IMR-90 (cell line): ENCODE data around the gene NPHP4. TPM values are rescaled to one million over a fixed set of nuclear protein-coding genes. Genes with fewer than 3 reads are reported as not detected.

Experiments
- ATAC-seq: fragments of 200-7000 bp; cut with Tn5 transposase; 2 replicates; pipeline ENCODE4 v1.9.1; 2020; ENCODE audit warnings: low read depth, mild to moderate bottlenecking, moderate library complexity
- BruUV-seq: library from RNA; stranded (reverse); fragments of 400-500 nt; replicated peaks from 2 replicates; lab custom pipeline; 2021; lab: Mats Ljungman, UMichigan
- CTCF ChIA-PET: fragments of 300-600 bp; formaldehyde crosslinking; extraction: SDS; loops from one replicate; lab custom pipeline; 2021; ENCODE audit warnings: antibody characterized with exemption; lab: Yijun Ruan, JAX
- POLR2A ChIA-PET: fragments of 300-600 bp; sonication (Branson Sonifier 250); formaldehyde crosslinking; loops from one replicate; lab custom pipeline; 2022; ENCODE audit warnings: antibody characterized with exemption; ENCODE audit not compliant: unreplicated experiment; lab: Charles Lee
- DNase-seq: peaks from one replicate; pipeline ENCODE4 v3.0.0; 2013
- H2AFZ ChIP-seq: replicated peaks from 2 replicates; pipeline ENCODE3; 2013; ENCODE audit warnings: low read length, mild to moderate bottlenecking; ENCODE audit not compliant: poor library complexity
- H2AK5ac ChIP-seq: 2 replicates; pipeline ENCODE4 v1.6.1; 2013; ENCODE audit warnings: low read depth, low read length, inconsistent platforms
- H2AK9ac ChIP-seq: replicated peaks from 2 replicates; pipeline ENCODE3; 2013; ENCODE audit warnings: mild to moderate bottlenecking, low read depth, low read length, moderate library complexity; ENCODE audit not compliant: poor library complexity
- H2BK120ac ChIP-seq: 2 replicates; pipeline ENCODE4 v1.6.1; 2013; ENCODE audit warnings: low read depth, low read length, inconsistent platforms
- H2BK15ac ChIP-seq: 3 replicates; pipeline ENCODE4 v1.6.1; 2013; ENCODE audit warnings: low read depth, low read length, inconsistent platforms
- H2BK20ac ChIP-seq: 2 replicates; pipeline ENCODE4 v1.6.1; 2013; ENCODE audit warnings: low read depth, mild to moderate bottlenecking, inconsistent platforms, low read length, moderate library complexity
- H2BK5ac ChIP-seq: 2 replicates; pipeline ENCODE4 v1.6.1; 2013; ENCODE audit warnings: mild to moderate bottlenecking, low read depth, low read length, inconsistent platforms; ENCODE audit not compliant: poor library complexity, severe bottlenecking
- H3K14ac ChIP-seq: replicated peaks from 2 replicates; pipeline ENCODE4 v1.6.1; 2013; ENCODE audit warnings: low read depth, low read length, inconsistent platforms
- H3K18ac ChIP-seq: 2 replicates; pipeline ENCODE4 v1.6.1; 2013; ENCODE audit warnings: low read depth, low read length, control low read depth
- H3K23ac ChIP-seq: 2 replicates; pipeline ENCODE4 v1.6.1; 2013; ENCODE audit warnings: low read depth, low read length, inconsistent platforms
- H3K27ac ChIP-seq: 2 replicates; pipeline ENCODE4 v1.5.1; 2013; ENCODE audit warnings: mild to moderate bottlenecking, control low read depth, low read length; ENCODE audit not compliant: insufficient read depth
- H3K27me3 ChIP-seq: 2 replicates; pipeline ENCODE4 v1.6.1; 2013; ENCODE audit warnings: low read length; ENCODE audit not compliant: control insufficient read depth, insufficient read depth
- H3K36me3 ChIP-seq: 2 replicates; pipeline ENCODE4 v1.6.1; 2013; ENCODE audit warnings: low read length, mixed read lengths; ENCODE audit not compliant: control insufficient read depth, insufficient read depth
- H3K4ac ChIP-seq: 2 replicates; pipeline ENCODE4 v1.6.1; 2013; ENCODE audit warnings: low read depth, low read length, inconsistent platforms
- H3K4me1 ChIP-seq: 2 replicates; pipeline ENCODE4 v1.6.1; 2013; ENCODE audit warnings: low read length, mixed read lengths; ENCODE audit not compliant: control insufficient read depth, insufficient read depth
- H3K4me2 ChIP-seq: 2 replicates; pipeline ENCODE4 v1.6.1; 2013; ENCODE audit warnings: low read depth, mild to moderate bottlenecking, control low read depth, low read length, moderate library complexity
- H3K4me3 ChIP-seq: 2 replicates; pipeline ENCODE4 v1.5.1; 2013; ENCODE audit warnings: low read depth, mild to moderate bottlenecking, control low read depth, low read length, moderate library complexity; ENCODE audit not compliant: insufficient read depth
- H3K56ac ChIP-seq: 2 replicates; pipeline ENCODE4 v1.6.1; 2013; ENCODE audit warnings: low read length, inconsistent platforms; ENCODE audit not compliant: insufficient read depth; ENCODE audit errors: extremely low read depth
- H3K79me1 ChIP-seq, 2 experiments: 2 replicates each; pipeline ENCODE4 v1.6.1; 2013; ENCODE audit warnings: low read length in 2 of 2, inconsistent platforms in 1 of 2, low read depth in 1 of 2
- H3K9ac ChIP-seq: 2 replicates; pipeline ENCODE4 v1.6.1; 2013; ENCODE audit warnings: low read depth, low read length, control low read depth
- H3K9me1 ChIP-seq: 2 replicates; pipeline ENCODE4 v1.6.1; 2013; ENCODE audit warnings: low read length, inconsistent platforms; ENCODE audit not compliant: insufficient read depth
- H3K9me3 ChIP-seq: 2 replicates; pipeline ENCODE4 v1.6.1; 2013; ENCODE audit warnings: low read length; ENCODE audit not compliant: control insufficient read depth, insufficient read depth
- H4K20me1 ChIP-seq: 2 replicates; pipeline ENCODE4 v1.6.1; 2013; ENCODE audit warnings: low read length, inconsistent platforms; ENCODE audit not compliant: insufficient read depth
- H4K5ac ChIP-seq: 2 replicates; pipeline ENCODE4 v1.6.1; 2013; ENCODE audit warnings: mild to moderate bottlenecking, low read depth, low read length, control low read depth
- H4K8ac ChIP-seq, 2 experiments: 2 replicates each; pipeline ENCODE4 v1.6.1; 2013; ENCODE audit warnings: low read depth in 2 of 2, low read length in 2 of 2, control low read depth in 1 of 2, inconsistent platforms in 1 of 2
- H4K91ac ChIP-seq: 2 replicates; pipeline ENCODE4 v1.6.1; 2013; ENCODE audit warnings: low read depth, low read length, inconsistent platforms; ENCODE audit not compliant: insufficient read depth
- BHLHE40 ChIP-seq: fragments of 150-350 bp; IDR thresholded peaks from 2 replicates; pipeline ENCODE4 v1.6.1; 2016; ENCODE audit warnings: mild to moderate bottlenecking, low read depth, low read length
- CEBPB ChIP-seq: IDR thresholded peaks from 2 replicates; pipeline ENCODE4 v1.6.1; 2012; ENCODE audit warnings: low read depth, low read length, improper control_type of control experiment
- CHD1 ChIP-seq: IDR thresholded peaks from 2 replicates; pipeline ENCODE4 v1.6.1; 2012; ENCODE audit warnings: low read depth, low read length, improper control_type of control experiment
- ELK1 ChIP-seq: fragments of 150-350 bp; IDR thresholded peaks from 2 replicates; pipeline ENCODE4 v1.6.1; 2016; ENCODE audit warnings: low read depth, mild to moderate bottlenecking, low read length, moderate library complexity, borderline replicate concordance
- FOS ChIP-seq: fragments of 150-350 bp; IDR thresholded peaks from 2 replicates; pipeline ENCODE4 v1.6.1; 2016; ENCODE audit warnings: low read depth, low read length
- MAFK ChIP-seq: IDR thresholded peaks from 2 replicates; pipeline ENCODE4 v1.6.1; 2012; ENCODE audit warnings: low read depth, low read length, improper control_type of control experiment
- RAD21 ChIP-seq: IDR thresholded peaks from 2 replicates; pipeline ENCODE4 v1.6.1; 2012; ENCODE audit warnings: low read length, improper control_type of control experiment
- RCOR1 ChIP-seq: IDR thresholded peaks from 2 replicates; pipeline ENCODE4 v1.6.1; 2012; ENCODE audit warnings: mild to moderate bottlenecking, low read length, improper control_type of control experiment; ENCODE audit not compliant: insufficient replicate concordance
- RFX5 ChIP-seq: IDR thresholded peaks from 2 replicates; pipeline ENCODE4 v1.8.0; 2012; ENCODE audit warnings: low read depth, mild to moderate bottlenecking, low read length, moderate library complexity
- SMC3 ChIP-seq: fragments of 150-350 bp; IDR thresholded peaks from 2 replicates; pipeline ENCODE4 v1.6.1; 2016; ENCODE audit warnings: low read depth, mild to moderate bottlenecking, antibody characterized with exemption, low read length, moderate library complexity
- USF2 ChIP-seq: fragments of 150-350 bp; IDR thresholded peaks from 2 replicates; pipeline ENCODE4 v1.6.1; 2017; ENCODE audit warnings: mild to moderate bottlenecking, antibody characterized with exemption, low read length, low read depth
- WGBS, 2 experiments: methylation state at CpG; one replicate each; pipeline versions ENCODE4 v1.1.5 to v1.1.7; 2013; ENCODE audit warnings: missing lambda C conversion rate in 2 of 2; ENCODE audit not compliant: insufficient read length in 1 of 2; ENCODE audit errors: extremely low coverage in 2 of 2; 5-methylcytosine and 5-hydroxymethylcytosine counted together
- dilution Hi-C: fragments of 300-500 bp; cut with HindIII; formaldehyde crosslinking; loops from one replicate; pipeline ENCODE4 v1.14.3; 2018; ENCODE audit warnings: low sequenced_read_pairs; ENCODE audit not compliant: unreplicated experiment
- in situ Hi-C: fragments of 300-500 bp; cut with MboI; formaldehyde crosslinking; loops from 3 replicates; pipeline ENCODE4 v1.14.3; 2019; ENCODE audit warnings: low sequenced_read_pairs, inconsistent platforms, mixed read lengths
- intact Hi-C: fragments of 100-400 bp; cut with micrococcal nuclease; formaldehyde crosslinking; loops from 2 replicates; pipeline ENCODE4 v1.10.0; 2022
- polyA plus RNA-seq, 3 experiments: library from polyadenylated mRNA; depleted of rRNA; stranded (reverse); fragments of >200 nt; gene quantifications; 2 replicates each; pipeline ENCODE4 v1.2.3, GENCODE V29; 2012; ENCODE audit warnings: low replicate concordance in 1 of 3
- total RNA-seq: library from RNA; depleted of rRNA; stranded (reverse); fragments of >200 nt; gene quantifications from 2 replicates; pipeline ENCODE4 v1.2.3, GENCODE V29; 2012

Gene NPHP4
- total and polyA plus RNA-seq, 2 of the 4 experiments (the other 2 are of a cell fraction) = 2.0 to 5.5 TPM

GRCh38 chr1:5858844-5859407, 133.3 kb downstream of the NPHP4 start:
- no peak overlapping the region for H3K27ac ChIP-seq
- no peaks in the 10 kb centered on the region for H3K27me3 ChIP-seq
- no peaks in the 10 kb centered on the region for H3K79me1 ChIP-seq
- BruUV-seq = no TSS peak
- no peak overlapping the region for H4K8ac ChIP-seq
- in situ Hi-C loops (no loop called here), dilution Hi-C loops (no loop called here), intact Hi-C loops (no loop called here)
- H4K91ac ChIP-seq = no peak overlapping the region
- H2AK9ac ChIP-seq = no peak overlapping the region
- H2AFZ ChIP-seq = no peak overlapping the region
- H3K4me3 ChIP-seq = no peak overlapping the region
- no peak overlapping the region for H3K18ac ChIP-seq
- H3K23ac ChIP-seq = no peak overlapping the region
- no peak overlapping the region for H2BK120ac ChIP-seq
- no peak overlapping the region for H3K56ac ChIP-seq
- H3K4ac ChIP-seq = no peak overlapping the region
- WGBS, 2 experiments = 75% methylated on average over 15 of the region's 25 CpGs; no CpG with 5 or more reads in 1 of the 2 experiments
- no peaks in the 10 kb centered on the region for H4K20me1 ChIP-seq
- H2BK20ac ChIP-seq = no peak overlapping the region
- H3K14ac ChIP-seq = no peak overlapping the region
- peaks cover 4% of the 10 kb centered on the region; the same call in 1 of the 2 replicates for H3K36me3 ChIP-seq
- H3K9ac ChIP-seq = no peak overlapping the region
- POLR2A ChIA-PET = no interaction called here
- DNase-seq = no peak
- H2BK5ac ChIP-seq = no peak overlapping the region
- TF ChIP-seq CHD1 = no peak
- TF ChIP-seq MAFK = no peak
- no peak for TF ChIP-seq BHLHE40
- TF ChIP-seq RAD21 = no peak
- no peak for TF ChIP-seq RCOR1
- TF ChIP-seq SMC3 = no peak
- TF ChIP-seq FOS = no peak
- TF ChIP-seq USF2 = no peak
- no peak for TF ChIP-seq RFX5
- TF ChIP-seq ELK1 = no peak
- TF ChIP-seq CEBPB = no peak
- no peak overlapping the region for H2AK5ac ChIP-seq
- H3K9me1 ChIP-seq = no peaks in the 10 kb centered on the region
- no peaks in the 10 kb centered on the region for H3K4me1 ChIP-seq
- ATAC-seq = no peak
- no peak overlapping the region for H3K4me2 ChIP-seq
- CTCF ChIA-PET = interaction anchor here (0.6 kb wide), 1 partner anchor 94 kb away, joined by 3 read pairs; no protein-coding TSS in a partner anchor
- no peaks in the 10 kb centered on the region for H3K9me3 ChIP-seq
- no peak overlapping the region for H2BK15ac ChIP-seq
- H4K5ac ChIP-seq = no peak overlapping the region
